GM12872 (cell line): Measurements from ENCODE around the gene COPZ1.

Experiments used
- CTCF ChIP-seq: IDR thresholded peaks from 3 replicates; pipeline ENCODE4 v1.5.1; 2011; ENCODE audit warnings: low read depth, mild to moderate bottlenecking, low read length, moderate library complexity; ENCODE audit not compliant: insufficient read depth

The COPZ1 gene

DNA sequence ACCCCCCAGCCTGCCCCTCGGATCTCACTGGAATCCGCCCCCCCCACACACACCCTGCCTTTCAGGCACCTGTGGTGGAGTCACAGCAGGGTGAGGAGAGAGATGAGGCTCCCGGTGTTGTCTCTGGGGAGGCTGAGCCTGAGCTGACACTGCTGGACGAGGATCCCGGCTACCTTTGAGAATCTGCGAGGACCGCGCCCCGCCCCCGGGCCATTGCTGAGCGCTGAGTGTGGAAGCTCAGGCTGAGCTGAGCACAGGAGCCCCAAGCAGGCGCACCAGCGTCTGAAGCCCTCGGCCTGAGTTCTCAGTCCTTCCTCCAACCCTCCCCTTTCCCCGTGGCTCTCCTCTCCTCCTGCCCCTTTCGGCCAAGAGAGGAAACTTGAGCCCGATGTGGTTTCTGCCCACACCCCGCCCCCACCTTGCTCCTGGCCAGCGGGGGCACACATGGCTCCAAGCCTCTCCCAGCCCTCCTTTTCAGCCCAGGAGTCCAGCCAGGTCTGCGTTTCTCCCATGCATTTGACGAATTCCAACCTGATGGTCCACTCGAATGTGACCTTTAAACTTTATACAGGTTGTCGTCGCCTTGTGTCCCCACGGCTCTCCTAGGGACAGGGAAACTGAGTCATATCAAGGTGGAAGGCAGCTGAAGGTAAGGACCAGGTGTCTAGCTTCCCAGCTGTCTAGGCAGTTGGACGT lies 24.1 kb upstream of the COPZ1 start, which contains the start of gene NFE2:
NFE2 (minus strand) TSS at position 284 of the 696 bp plus-strand sequence. CDS start 5,767 bp downstream, outside the sequence.
- no peak for TF ChIP-seq CTCF

DNA sequence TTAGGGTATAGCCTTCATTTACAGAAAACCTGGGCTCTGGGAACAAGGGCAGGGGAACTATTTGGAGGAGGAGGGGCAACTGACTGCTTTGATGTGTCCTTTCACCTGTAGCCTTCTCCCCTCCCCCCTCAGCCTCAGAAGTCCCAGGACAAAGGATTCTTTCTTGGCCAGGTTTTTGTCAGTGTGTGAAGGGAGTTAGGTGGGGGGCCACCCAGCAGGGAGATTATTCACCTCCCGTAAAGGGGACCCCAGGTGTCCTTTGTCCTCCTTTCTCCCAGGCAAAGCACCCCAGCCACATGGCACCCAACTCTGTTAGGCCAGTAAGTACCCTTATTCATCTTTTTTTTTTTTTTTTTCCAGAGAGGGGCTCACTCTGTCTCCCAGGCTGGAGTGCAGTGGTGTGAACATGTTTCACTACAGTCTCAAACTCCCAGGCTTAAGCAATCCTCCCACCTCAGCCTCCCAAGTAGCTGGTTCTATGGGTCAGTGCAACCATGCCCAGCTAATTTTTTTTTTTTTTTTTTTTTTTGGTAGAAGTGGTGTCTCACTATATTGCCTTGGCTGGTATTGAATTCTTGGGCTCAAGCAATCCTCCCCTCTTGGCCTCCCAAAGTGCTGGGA lies 23.4 kb upstream of the COPZ1 start:
- no peak for TF ChIP-seq CTCF

DNA sequence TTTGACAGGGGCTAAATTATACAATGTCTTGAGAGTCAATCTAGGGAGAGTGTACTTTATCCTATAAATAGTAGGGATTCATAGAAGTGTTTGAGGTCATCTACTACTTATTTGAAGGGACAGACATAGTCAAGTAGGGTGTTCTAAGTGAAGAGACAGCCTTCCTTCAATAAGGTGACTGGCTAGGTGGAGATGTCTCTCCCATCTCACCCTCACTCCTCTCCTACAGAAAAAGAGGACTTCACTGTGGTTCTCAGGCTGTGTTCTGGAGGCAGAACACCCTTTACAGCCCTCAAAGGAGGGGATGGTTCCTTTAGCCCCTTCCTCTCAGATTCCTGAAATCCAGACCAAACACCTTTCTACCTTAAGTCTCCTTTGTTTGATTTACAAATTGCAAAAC lies 21.3 kb upstream of the COPZ1 start:
- TF ChIP-seq CTCF = no peak

GRCh38 chr12:54304187-54304810 lies 20.6 kb upstream of the COPZ1 start:
- TF ChIP-seq CTCF = no peak

GRCh38 chr12:54306925-54307741 lies 17.8 kb upstream of the COPZ1 start:
- no peak for TF ChIP-seq CTCF

DNA sequence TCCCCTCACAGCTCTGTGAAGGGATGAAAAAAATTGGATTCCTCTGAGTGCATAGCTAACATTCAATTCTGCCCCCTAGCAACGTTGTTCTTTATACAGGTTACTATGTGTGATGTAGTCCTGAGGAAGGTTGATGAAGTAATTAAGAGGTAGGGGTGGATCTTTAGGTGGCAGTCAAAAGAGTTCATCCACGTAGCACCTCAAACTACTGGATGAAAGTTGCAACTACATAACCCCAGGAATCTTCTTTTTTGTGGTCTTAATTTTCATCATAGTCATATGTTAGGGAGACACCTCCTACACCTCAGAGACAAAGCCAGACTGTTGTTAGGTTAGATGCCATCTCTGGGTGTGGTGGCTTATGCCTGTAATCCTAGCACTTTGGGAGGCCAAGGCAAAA lies 13.9 kb upstream of the COPZ1 start:
- TF ChIP-seq CTCF = no peak

DNA sequence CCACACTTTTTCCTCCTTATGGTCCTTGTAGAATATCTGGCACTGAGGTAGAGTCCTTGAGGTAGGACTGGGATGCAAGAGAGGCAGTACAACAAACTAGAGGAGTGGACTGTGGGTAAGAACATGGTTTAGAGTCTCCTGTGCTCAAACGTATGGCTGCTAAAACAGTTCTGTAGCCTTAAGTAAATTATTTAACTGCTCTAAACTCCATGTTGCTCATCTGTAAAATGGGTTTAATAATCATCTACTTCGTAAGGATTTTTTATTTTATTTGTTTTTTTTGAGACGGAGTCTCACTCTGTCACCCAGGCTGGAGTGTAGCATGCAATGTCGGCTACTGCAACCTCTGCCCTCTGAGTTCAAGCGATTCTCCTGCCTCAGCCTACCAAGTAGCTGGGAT lies 3.6 kb upstream of the COPZ1 start:
- TF ChIP-seq CTCF = no peak
